AG09319 (cell line): ENCODE measurements around the gene OR1M1.
"Not testable (repeated sequence)": the region's sequence is repeated elsewhere in the genome, so short reads cannot be mapped to it uniquely, and the experiment has no call there.

Source experiments
- DNase-seq: peaks from one replicate; pipeline ENCODE4 v3.0.0-alpha.2; 2010; ENCODE audit warnings: low read depth; ENCODE audit errors: extremely low read depth
- TF ChIP-seq, protein P1 (sequence below): IDR thresholded peaks from 2 replicates; pipeline ENCODE4 v1.5.1; 2011; ENCODE audit warnings: low read depth, mild to moderate bottlenecking, inconsistent platforms, low read length, moderate library complexity

The OR1M1 gene

GRCh38 chr19:9060564-9061340 is 26.1 kb upstream of the OR1M1 start:
- no peak for DNase-seq
- TF ChIP-seq, protein P1, sequence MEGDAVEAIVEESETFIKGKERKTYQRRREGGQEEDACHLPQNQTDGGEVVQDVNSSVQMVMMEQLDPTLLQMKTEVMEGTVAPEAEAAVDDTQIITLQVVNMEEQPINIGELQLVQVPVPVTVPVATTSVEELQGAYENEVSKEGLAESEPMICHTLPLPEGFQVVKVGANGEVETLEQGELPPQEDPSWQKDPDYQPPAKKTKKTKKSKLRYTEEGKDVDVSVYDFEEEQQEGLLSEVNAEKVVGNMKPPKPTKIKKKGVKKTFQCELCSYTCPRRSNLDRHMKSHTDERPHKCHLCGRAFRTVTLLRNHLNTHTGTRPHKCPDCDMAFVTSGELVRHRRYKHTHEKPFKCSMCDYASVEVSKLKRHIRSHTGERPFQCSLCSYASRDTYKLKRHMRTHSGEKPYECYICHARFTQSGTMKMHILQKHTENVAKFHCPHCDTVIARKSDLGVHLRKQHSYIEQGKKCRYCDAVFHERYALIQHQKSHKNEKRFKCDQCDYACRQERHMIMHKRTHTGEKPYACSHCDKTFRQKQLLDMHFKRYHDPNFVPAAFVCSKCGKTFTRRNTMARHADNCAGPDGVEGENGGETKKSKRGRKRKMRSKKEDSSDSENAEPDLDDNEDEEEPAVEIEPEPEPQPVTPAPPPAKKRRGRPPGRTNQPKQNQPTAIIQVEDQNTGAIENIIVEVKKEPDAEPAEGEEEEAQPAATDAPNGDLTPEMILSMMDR, result no peak

GRCh38 chr19:9061879-9062278 is 25.0 kb upstream of the OR1M1 start:
- TF ChIP-seq, protein P1, result no peak
- no peak for DNase-seq

DNA sequence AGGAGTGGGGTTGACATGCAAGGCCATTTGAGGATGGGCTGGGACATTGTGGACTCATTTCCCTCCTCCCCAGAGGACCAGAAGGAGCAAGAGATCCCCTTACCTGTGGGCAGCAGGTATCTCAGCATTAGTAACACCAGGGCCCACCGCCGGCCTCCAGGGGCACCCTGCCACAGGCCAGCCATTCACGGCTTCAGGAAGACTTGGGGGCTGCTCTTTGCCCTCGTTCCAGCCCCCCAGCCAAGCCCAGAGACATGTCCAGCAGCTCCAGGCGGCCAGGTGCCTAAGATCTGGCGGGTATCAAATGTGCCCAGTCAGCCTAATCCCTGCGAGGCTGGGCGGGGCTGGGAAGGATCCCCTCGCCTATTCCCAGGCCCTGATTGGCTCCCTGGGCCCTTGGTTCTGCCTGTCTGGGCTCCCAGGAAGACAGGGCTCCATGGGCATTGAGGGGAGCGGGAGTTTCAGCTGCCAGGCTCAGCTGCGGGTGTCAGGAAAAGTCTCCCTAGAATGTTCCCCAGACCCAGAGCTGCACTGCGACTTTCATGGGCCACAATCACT is 21.3 kb upstream of the OR1M1 start:
- no peak for DNase-seq
- TF ChIP-seq, protein P1, result no peak

DNA sequence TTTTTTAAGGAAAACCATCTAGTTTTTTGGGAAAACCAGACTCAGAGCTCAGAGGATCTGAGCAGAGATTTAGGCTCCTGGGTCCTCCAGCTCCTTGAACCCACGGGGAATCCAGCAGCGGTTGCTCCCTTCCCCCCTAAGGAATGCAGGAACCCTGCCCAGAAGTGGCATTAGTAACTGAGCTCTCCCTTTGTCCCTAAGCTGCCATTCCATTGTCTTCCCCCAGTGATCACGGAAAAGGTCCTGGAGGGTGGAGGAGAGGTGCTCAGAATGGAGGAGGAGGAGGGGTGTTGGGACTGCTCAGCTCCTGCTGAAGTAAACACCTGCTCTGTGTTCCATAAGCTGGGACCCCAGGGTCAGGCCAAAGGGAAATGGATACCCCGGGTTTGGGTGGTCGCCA is 16.8 kb upstream of the OR1M1 start:
- no peak for DNase-seq
- TF ChIP-seq, protein P1, result no peak

DNA sequence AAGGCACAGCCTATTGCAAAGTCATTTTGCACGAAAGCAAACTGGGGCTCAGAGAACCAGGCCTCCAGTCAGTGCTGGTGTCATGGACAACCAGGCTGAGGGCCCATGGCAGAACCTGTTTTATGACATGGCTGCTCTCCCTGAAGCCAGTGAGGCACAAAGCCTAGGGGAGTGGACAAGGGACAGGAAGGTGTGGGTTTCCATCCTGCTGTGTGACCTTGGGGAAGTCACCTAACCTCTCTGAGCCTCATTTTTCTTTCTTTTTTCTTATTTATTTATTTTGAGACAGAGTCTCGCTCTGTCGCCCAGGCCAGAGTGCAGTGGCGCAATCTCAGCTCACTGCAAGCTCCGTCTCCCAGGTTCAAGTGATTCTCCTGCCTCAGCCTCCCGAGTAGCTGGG is 15.1 kb upstream of the OR1M1 start:
- DNase-seq, result not testable (repeated sequence)

GRCh38 chr19:9073806-9074205 is 13.1 kb upstream of the OR1M1 start:
- TF ChIP-seq, protein P1, result no peak
- no peak for DNase-seq

GRCh38 chr19:9075064-9075949 is 11.6 kb upstream of the OR1M1 start:
- TF ChIP-seq, protein P1, result no peak

More at GRCh38 chr19:9075064-9075949, 11.6 kb upstream of the OR1M1 start:
- DNase-seq, result peak; percentile 0
